Stimulated activated CD4-positive, alpha-beta T cell treated with anti-CD3 and anti-CD28 coated beads, Interleukin-15, amount 100 ng/mL, for 1 hour (primary cell): Measurements from ENCODE around the gene IL17RD.

Experiments used
- DNase-seq, 2 donors: peaks; one replicate each; pipeline ENCODE4 v3.0.0-alpha.2; 2020; ENCODE audit warnings: low read depth in 1 of 2, low spot score in 1 of 2

The IL17RD gene

DNA sequence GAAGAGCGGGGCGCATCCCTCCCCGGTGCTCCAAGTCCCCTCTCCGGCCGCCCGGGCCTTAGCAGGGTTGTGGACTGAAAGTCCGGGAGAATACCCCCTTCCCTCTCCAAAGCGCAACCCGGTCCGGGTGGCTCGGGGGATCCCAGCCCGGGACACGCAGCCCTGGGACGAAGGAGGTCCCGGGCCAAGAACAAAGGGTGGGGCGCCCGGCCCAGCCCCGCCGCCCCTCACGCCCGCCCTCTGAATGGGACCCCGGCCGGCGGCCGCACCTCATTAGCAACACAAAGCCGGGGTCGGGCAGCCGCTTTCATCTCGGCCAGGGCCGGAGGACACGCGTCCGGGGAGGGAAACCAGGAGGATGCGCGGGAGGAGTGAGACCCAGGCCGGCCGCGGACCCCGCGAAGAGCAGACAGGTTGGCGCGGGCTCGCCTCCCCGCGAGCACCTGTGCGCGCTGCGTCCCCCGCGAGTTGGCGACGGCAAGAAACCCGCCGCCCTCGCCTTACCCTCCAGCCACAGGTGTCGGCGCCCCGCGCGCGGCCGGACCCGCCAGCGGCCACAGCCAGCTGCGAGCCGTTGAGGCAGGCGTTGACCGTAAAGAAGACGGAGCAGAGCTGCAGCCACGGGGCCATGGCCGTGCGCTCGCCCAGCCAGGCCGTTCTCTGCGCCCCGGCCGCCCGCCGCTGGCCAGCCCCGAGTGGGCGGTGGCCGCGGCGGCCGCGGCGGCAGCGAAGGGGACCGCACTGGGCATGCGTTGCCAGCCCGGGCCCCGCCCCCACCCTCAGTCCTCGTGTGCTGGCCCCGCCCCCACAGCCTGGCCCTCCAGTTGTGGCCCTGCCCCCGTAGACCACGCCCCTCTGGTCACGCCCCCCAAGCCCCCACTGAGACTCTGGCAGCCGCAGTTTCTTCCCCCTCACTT lies at the start of gene IL17RD:
TSS of gene IL17RD (minus strand) at position 697 of the 917 bp plus-strand sequence. CDS start at position 630, 67 bp downstream.
- peak in 1 of 2 donors; percentile 42 for DNase-seq

DNA sequence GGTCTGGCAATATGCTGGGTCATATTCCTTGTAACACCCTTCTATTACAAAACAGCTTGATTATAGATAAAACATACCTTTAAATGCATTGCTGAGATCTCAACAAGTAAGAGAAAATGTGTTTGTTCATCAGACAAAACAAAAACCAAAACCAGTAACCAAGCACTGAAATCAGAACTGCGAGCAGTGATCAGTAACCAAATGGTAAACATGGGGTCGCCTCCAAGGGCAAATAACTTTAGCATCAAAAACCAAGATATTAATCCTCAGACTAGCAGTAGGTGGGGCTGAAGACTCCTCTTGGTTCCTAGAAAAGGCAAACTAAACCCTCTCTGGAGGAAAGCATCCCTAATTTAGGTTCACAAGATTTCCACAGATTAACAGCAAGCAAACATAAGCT lies 41.3 kb upstream of the IL17RD start:
- DNase-seq: no peak

DNA sequence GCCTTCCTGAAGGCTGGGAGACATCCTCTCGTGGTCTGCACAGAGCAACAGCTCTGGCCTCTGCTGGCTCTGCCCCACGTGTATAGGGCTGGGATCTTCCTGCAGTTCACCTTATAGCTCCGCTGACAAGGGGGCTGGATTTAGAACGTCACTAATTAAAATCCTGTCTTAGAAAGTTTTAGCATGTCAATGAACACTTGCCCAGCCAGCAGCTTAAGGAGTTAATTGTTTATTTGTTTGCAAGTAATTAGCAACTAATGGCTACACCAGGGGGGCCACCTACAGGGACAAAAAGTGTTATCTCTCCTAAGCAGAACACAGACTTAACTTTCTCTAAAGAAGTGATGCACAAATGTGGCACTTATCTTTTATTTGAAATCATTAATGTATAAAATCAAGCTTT lies 34.7 kb upstream of the IL17RD start, which contains the start of gene HESX1:
TSS of gene HESX1 (minus strand) at position 84 of the 403 bp plus-strand sequence. CDS start at position 24, 60 bp downstream.
- no peak for DNase-seq

DNA sequence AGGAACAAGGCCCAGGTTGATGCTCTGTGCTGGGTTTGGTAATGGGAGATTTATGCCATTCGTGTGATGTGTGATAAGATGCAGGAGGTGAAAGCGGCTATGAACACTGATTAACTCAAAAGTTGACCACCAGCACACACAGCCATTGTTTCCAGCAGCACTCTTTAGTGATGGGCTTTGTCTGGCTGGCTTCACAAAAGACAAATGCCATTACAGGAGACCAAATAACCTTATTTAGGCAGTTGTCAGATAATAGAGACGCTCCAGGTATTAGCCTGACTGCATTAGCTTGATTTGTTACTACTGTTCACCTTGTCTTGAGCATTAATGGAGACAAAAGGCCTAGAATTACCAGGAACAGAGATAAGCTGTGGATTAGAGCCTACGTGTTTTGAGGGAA lies 29.5 kb upstream of the IL17RD start:
- no peak for DNase-seq

DNA sequence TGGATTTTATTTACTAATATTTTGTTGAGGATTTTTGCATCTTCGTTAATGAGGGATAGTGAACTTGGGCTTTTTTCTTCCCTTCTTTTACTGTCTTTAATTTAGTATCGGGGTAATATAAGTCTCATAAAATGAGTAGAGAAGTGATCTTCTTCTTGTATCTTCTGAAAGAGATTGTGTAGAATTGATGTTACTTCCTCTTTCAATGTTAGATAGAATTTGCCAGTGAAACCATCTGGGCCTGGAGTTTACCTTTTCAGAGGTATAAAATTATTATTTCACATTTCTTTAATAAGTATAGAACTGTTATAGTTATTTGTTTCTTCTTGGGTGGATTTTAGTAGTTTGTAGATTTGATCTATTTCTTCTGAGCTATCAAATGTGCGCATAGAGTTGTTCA lies 26.9 kb upstream of the IL17RD start:
- no peak for DNase-seq

DNA sequence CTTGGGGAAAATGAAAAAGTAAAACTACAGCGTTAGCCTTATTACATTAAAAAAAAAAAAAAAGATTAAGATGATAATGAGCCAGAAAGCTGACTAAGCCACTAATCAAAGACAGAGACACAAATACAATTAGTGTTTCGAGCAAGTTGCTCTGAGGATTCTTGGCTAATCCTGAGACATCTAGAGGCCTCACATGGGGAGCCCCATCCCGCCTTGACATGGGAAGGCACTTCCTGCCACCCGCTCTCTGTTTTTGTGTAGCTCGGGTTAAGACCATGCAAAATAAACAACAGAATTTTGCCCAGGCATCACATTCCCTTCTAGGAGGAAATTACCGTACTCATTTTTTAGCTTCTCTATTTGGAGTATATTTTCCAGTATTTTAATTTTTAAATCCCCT lies 19.4 kb upstream of the IL17RD start:
- no peak for DNase-seq

DNA sequence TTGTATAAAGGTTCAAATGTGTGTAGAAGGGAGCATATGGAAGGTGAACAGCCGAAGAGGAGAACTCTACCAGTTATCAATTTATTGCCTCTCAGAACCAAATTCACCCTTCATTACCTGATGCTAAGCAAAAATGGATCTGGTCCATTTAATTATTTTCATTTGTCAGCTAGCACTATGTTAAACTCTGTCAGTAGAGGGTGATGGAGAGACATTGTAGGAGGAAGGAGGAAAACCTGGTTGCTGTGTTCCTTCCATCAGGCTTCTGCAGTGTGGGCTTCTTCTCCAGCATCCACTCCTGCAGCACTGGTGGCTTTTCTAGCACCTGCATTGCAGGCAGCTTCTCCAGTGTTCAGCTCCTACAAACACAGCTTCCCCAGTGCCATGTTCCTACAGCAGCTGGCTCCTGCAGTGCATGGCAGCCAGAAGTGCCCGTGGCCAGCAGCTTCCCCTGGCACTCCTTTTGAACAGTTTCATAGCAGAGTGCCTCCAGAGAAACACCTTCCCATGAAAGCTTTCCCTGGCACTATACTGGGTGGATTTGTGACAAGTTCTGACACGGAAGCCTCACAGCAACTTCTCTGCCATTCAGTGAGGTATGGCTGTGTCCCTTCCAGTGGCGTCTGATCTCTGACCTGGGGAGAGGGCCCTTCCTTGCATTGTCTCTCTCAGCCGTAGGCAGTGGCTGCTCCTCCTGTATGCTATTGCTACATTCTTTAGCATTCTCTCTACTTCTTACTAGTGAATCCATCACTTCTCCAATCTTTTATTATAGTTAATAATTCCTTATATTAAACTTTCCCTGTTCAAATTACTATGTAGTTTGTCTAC lies 14.6 kb upstream of the IL17RD start:
- no peak for DNase-seq

DNA sequence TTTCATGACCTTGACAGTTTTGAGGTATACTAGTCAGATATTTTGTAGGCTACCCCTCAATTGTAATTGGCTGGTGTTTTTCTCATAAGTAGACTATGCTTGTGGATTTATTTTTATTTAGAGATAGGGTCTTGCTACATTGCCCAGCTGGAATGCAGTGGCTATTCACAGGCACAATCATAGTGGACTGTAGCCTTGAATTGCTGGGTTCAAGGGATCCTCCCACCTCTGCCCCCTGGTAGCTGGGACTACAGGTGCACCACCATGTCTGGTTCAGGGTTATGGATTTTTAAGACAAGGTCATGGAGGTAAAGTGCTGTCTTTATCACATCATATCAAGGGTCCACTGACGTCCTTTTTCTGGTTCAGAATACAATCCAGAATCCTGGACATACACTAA lies 10.9 kb upstream of the IL17RD start:
- DNase-seq: no peak

DNA sequence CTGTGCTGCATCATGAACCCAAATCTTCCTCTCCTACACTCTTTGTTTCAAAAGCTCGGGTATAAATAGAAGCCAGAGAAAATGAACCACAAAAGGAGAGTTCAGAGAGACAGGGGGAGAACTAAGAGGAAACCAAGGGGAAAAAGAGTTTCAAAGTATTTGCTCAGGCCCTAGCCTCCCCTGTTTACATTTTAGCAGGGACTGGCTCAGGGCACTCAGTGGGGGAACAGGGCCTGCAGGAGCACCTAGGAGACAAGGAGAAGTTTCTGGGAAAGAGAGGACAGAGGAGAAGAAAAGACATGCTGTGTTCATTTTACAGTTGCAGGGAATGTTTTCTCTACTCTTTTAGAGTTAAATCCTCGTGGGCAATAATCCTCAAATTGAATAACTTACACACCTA lies 8.5 kb upstream of the IL17RD start:
- no peak for DNase-seq

DNA sequence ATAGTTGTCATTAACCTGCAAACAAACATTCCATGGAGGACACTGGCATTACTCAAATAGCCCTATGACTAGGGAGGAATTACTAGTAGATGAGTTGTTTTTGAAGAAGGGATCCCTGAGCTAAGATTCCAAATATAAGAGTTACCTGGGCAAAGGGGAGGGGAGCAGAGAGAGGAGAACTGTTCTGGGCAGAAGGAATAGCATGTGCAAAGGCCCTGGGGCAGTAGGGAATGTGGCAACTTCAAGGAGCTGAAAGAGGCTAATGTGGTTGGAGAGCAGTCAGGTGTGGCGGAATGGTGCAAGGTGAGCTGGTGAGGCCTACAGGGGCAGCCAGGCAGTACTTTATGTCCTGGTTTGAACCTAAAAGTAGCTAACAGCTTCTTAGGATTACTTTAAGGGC lies 5.8 kb upstream of the IL17RD start:
- DNase-seq: no peak

DNA sequence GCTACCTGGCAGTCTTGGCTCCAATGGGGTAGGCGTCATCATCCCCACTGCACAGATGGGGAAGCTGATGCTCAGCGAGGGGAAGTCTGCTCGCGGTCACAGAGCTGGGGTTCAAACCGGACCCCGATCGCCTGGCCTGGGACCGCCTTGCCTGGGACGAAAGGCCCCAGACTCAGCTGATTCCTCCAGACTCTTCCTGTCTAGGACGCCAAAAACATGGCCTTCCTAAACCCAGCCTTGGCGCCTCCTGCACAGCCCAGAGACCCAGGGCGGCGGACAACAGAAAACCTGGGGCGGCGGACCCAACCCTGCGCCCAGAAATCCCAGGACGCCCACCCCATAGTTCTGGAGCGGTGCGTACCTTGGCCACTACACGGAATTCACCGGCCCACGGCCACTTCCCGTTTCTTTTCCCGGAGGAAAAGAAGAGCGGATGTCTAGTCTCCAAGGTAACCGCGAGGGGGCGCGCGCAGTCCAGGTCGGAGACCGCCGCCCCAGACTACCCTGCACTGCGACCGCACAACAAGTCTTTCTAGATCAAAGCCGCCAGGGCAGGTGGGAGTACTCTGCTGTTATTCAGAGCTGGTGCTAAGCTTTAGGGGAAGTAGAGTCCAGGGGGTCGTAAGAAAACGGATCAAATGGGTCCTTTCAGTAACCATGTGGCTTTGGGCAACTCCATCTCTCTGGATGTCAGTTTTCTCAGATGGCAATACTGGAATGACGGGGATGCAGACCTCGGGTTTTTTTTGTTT lies 4.9 kb upstream of the IL17RD start:
- peak; percentile 16 to 45 for DNase-seq

DNA sequence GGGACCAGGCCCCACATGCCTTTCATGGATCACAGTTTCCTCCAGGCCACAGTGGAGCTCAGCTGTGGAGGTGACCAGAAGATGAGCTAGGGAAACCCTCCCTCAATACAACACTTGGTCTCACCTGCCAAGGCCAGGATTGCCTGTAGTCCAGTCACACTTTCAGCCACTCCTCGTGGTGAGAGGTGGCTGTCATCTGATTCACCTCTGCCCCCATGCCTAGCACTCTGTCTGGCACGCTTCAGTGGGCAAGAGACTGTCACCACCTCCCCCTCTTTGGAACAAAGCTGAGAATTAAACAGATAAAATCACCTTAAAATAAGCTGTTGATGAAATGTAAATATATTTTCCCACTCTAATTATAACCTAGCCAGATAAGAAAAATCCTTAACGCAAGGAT lies 4.0 kb upstream of the IL17RD start:
- no peak for DNase-seq

DNA sequence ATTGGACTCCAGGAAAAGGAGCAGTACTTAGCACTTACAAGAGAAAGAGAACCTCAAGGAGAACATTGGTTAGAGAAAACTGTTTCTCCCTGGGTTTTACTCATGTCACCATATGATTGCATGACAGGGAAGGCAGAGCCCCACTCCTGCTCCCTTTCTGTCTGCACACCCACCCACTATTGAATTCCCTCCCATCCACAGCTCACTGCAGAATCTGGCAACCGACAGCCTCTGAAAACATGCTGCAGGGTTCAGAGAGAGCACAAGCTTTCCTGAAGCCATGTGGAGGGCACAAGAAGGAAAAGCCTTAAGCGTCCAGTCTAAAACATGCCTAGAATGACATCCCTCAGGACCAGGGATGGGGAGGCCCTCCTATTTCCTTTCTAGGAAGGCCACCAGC lies 3.0 kb upstream of the IL17RD start:
- no peak for DNase-seq

DNA sequence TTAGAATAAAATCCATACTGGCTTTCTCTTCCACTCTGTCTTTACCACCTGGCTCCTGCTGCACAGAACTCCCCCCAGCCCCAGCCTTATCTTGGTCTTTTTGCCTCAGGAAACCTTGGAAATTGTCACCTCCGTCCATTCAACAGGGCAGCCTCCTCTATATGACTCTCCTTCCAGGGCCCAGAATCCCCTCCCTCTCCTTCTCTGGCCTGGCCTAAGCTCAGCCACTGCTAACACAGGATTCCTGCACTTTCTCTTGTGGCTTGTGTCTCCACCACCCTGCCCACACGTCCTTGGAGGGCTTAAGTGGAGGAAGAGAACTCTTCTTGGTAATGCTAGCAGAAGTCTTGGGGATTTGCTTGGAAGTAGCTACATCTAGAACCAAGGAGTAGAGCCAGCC lies 1.5 kb upstream of the IL17RD start:
- no peak for DNase-seq

DNA sequence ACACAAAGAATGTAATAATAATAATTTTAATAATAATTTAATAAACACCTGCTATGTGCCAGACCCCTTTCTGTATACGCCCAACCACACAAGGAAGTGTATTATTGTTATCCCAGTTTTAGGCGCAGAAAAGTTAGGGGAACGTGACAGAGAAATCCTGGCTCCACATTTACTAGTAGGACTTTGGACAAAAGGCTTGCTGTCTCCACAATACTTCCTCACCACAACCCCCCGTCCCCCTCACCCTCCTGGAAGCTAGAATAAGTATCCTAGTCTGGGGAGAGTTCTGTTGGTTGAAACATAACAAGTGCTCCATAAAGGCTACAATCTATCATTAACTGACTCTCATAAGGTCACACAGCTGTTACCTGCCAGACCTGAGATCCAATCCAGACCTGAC lies 488 bp upstream of the IL17RD start:
- DNase-seq: no peak

DNA sequence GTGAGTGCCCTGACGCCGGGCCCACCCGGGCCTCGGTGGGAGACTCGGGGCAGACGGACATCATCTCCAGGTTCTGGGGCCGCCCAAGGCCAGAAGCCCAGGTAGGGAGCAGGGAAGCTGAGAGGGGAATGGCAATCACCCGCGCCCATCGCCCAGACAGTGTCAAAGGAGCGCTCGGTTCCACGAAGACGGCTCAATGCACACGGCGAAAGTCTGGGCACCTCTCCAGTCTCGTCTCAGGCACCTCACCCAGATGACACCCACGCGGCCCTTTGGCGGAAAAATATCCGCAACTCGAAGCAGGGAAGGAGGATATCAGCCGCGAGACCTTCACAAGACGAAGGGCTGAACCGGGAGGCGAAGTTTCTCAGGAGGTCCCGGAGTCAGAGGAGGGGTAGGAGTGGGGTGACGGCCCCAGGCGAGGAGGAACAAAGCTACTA lies 916 bp downstream of the IL17RD start:
- no peak for DNase-seq

DNA sequence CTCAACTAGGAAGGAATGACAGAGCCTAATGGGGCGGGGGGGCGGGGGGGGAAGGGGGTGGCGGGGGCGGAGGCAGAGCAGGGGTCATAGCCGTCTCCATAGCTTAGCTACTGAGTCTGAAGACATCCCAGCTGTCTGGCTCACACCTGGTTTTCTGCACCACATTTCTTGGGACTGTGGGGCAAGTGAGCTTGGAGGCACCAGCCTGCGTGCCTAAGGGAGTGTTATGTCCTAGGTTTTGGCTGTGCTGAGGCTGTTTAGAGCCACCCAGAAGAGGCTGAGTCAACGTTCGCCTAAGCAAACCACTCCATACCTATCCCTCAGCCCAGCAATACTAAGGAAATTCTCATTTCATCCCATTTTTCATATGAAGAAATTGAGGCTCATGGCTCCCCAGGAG lies 1.4 kb downstream of the IL17RD start:
- no peak for DNase-seq

DNA sequence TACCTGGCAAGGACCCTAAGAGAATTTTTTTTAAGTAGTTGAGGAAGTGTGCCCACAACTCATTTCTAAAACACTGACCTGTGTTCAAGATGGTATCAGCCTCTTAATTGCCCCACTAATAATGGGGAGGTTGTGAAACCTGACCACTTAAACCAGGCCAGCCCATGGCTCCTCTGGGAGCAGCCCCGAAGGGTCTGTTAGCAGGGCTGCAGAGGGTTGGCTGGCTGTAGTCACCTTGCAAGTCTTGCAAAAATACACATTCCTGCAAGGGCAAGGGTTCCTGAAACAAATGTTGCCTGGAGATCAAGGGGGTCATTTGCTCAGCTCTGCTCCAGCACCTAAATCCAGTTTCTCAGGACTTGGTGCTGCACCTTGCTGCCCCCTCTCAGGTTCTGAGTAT lies 3.2 kb downstream of the IL17RD start:
- no peak for DNase-seq

DNA sequence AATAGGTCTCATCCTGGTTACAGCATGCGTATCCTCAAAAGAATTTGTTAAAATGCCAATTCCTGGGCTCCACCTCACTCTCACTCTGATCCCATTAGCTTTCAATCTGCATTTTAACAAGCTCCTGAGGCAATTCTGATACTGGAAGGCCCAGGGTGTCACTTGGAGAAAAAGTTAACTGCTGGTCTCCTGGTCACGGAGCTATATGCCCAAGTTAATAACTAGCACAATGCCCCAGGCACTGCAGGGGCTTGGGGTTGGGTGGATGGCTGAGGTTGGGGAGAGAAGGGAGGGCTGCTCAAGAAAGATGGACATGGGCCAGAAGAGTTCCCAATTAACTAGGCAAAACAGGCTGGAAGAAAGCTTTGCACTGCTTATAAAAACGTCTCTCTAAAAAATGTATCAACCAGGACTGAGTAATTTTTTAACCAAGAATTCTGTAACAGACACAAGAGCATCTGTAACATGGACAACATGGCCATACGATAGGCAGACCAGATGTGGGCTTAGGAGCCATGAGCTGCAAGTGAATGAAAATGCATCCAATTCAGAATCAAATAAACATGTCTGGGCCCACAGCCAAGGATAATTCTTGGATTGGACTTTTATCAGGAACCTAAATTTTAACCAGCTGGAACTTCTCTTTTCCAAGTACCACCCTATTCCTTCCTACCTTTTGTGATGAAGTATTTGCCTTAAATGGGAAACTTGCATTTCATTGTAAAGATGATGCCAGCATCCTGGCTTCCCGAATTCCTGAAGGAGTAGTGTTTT lies 4.2 kb downstream of the IL17RD start:
- DNase-seq: no peak

DNA sequence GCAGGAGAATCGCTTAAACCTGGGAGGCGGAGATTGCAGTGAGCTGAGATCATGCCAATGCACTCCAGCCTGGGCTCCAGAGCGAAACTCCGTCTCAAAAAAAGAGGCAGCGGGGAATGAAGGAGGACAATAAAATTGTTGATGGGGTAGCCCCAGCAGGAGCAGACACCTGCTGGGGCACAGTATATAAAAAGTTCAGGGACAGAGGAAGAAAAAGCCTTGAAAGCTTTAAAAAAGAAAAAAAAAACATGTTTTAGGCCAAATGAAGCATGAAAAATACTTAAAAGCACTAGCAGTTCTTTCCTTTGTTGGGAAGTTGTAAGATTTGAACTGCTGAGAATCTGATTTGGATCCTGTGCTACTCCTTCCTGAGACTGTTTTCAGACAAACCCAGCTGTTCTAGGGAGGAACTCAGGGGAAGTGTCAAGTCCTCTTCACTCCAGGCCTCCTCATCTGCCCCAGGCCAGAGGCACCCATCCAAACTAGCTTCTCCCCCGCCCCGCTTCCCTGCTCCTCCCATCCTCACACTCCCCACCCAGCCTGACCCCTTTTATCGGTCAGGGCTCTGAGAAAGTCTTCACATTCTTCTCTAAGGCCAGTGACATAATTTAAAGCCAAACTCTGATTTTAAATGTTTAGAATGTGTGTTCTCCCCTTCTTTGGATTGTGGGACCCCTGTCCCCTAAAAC lies 4.9 kb downstream of the IL17RD start:
- no peak for DNase-seq
